Measurements from ENCODE around the gene KLRF2.

Gene KLRF2

DNA sequence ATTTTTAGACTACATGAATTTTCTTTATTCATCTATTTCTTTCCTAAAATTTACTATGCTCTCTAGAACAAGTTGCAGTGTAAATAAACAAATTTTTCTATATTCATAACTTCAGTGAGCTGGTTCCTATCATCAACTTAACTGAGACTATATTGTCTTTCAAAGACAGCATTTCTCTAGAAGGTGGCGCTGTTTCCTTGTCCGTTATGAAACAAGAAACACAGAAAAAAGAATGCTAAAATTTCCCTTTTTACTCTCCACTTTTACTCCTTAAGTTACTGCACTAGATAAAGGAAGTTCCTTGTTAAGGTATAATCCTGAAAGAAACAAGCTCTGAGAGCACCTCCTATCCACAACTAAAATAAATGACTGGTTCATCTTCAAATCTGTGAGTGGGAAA, 59.1 kb downstream of the KLRF2 start:
- DNase-seq: peak; percentile 31

DNA sequence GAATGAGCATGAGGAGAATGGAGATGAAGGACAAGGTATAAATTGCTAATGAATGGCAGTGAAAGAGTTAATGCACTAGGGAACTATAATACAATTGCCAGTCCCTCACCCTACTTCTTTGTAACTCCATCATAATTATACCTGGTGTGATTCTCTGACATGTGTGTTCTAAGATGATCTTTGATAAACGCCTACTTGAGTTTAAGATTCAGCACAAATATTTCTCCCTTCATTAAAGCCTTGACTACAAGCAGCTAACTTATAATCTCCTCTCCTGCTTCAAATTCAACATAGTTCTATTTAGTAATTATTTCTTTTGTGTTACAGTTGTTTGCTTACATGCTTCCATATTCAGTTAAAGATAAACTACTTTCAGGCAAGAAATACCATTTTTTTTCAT, 60.5 kb downstream of the KLRF2 start:
- no peak for DNase-seq

DNA sequence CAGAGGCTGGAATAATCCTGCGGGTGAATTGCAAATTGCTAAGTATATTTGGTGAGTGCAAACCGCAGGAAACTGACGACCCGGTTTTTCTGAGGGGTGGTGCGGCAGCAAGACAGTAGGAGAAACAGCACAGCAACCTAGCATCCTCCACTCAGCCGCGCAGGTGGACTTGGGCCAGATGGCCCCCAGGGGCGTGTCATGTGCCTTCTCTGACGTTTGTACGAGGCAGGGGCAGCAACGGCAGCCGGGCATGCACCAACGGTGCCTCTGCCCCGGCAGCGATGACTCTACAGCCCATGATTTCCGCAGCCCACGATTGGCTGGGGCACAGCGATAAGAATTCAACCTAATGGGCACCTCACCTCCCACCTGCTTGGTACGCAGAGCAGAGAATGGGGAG, 62.0 kb downstream of the KLRF2 start:
- peak; percentile 18 for DNase-seq

DNA sequence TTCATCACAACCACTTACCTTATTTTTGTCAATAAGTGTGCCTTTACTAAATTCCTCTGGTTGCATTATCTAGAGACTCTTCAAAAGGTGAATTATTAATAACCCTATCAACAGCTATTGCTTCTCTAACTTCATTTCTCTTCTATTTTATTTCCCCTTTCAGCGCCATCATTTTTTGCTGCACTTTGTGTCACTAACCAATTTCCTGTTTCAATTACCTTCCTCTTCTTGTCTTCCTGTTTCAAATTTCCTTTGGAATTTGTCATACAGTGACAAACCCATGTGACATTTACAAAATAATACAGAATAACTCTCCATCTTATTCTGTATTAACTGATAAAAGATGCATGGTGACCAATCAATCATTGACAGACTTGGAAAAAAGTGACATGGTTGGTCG, 63.1 kb downstream of the KLRF2 start:
- no peak for DNase-seq
